ENCODE measurements around the gene PHACTR1.

DNA sequence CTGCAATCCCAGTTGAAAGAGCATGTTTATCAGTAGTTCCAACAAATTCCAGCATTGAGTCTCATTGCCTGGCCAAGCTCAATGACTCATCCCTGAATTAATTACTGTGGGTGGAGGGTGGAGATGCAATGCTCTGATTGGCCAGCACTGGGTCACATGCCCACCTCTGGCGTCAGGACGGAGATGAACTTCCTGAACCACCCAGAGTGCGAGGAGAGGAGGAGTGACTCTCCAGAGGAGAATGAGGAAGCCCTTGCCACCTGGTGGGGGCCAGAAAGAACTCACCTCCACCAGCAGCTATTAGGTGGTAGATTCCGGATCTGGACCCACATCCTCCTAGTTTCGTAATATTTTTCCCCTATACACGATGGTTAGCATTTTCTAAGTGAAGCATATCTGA, 327.8 kb downstream of the PHACTR1 start:
- TF ChIP-seq, protein P1, sequence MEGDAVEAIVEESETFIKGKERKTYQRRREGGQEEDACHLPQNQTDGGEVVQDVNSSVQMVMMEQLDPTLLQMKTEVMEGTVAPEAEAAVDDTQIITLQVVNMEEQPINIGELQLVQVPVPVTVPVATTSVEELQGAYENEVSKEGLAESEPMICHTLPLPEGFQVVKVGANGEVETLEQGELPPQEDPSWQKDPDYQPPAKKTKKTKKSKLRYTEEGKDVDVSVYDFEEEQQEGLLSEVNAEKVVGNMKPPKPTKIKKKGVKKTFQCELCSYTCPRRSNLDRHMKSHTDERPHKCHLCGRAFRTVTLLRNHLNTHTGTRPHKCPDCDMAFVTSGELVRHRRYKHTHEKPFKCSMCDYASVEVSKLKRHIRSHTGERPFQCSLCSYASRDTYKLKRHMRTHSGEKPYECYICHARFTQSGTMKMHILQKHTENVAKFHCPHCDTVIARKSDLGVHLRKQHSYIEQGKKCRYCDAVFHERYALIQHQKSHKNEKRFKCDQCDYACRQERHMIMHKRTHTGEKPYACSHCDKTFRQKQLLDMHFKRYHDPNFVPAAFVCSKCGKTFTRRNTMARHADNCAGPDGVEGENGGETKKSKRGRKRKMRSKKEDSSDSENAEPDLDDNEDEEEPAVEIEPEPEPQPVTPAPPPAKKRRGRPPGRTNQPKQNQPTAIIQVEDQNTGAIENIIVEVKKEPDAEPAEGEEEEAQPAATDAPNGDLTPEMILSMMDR (IDR thresholded peaks at IDR 0.05), result no peak
- TF ChIP-seq POLR2A (IDR thresholded peaks at IDR 0.05), result no peak
